Fibroblast of lung (primary cell): ENCODE results near the gene MLKL. TPM values are rescaled to one million over a fixed set of nuclear protein-coding genes. Genes with fewer than 3 reads are reported as not detected.

ENCODE experiments used
- DNase-seq, 2 donors: peaks; one replicate each; pipeline versions ENCODE4 v3.0.0 to v3.0.0-alpha.2; 2010; ENCODE audit warnings: low read depth in 2 of 2
- H2AFZ ChIP-seq: 2 replicates; pipeline ENCODE4 v1.5.1; 2012; ENCODE audit warnings: low read length, control low read depth, inconsistent platforms
- H3K27ac ChIP-seq: 2 replicates; pipeline ENCODE4 v1.5.1; 2011; ENCODE audit warnings: low read length, control low read depth; ENCODE audit not compliant: insufficient read depth
- H3K27me3 ChIP-seq: 2 replicates; pipeline ENCODE4 v1.5.1; 2011; ENCODE audit warnings: mild to moderate bottlenecking, low read length; ENCODE audit not compliant: control insufficient read depth, insufficient read depth
- H3K36me3 ChIP-seq: 2 replicates; pipeline ENCODE4 v1.5.1; 2011; ENCODE audit warnings: low read length; ENCODE audit not compliant: control insufficient read depth, insufficient read depth
- H3K4me1 ChIP-seq: 2 replicates; pipeline ENCODE4 v1.5.1; 2011; ENCODE audit warnings: low read length; ENCODE audit not compliant: control insufficient read depth, insufficient read depth; ENCODE audit errors: extremely low read depth
- H3K4me2 ChIP-seq: 2 replicates; pipeline ENCODE4 v1.5.1; 2011; ENCODE audit warnings: low read length, control low read depth; ENCODE audit not compliant: insufficient read depth; ENCODE audit errors: extremely low read depth
- H3K4me3 ChIP-seq, 4 experiments: fragments of 200-600 bp in 1 of 4; sonication (generic) in 1 of 4; replicated peaks in 1 of 4; 2 replicates each; pipeline ENCODE4 v1.5.1; 2011 to 2016; ENCODE audit warnings: low read length in 4 of 4, low read depth in 3 of 4, mild to moderate bottlenecking in 3 of 4, control low read depth in 2 of 4, inconsistent platforms in 1 of 4, mixed read lengths in 1 of 4; ENCODE audit not compliant: insufficient read depth in 1 of 4; ENCODE audit errors: control extremely low read depth in 1 of 4
- H3K79me2 ChIP-seq: 2 replicates; pipeline ENCODE4 v1.5.1; 2012; ENCODE audit warnings: mild to moderate bottlenecking, low read length, inconsistent platforms; ENCODE audit not compliant: control insufficient read depth, insufficient read depth
- H3K9ac ChIP-seq: 2 replicates; pipeline ENCODE4 v1.5.1; 2011; ENCODE audit warnings: mild to moderate bottlenecking, low read length, control low read depth; ENCODE audit not compliant: insufficient read depth
- H3K9me3 ChIP-seq: 2 replicates; pipeline ENCODE4 v1.5.1; 2012; ENCODE audit warnings: low read depth, low read length; ENCODE audit not compliant: control insufficient read depth, insufficient read depth
- H4K20me1 ChIP-seq: 2 replicates; pipeline ENCODE4 v1.5.1; 2011; ENCODE audit warnings: low read length; ENCODE audit not compliant: control insufficient read depth, insufficient read depth; ENCODE audit errors: extremely low read depth
- CTCF ChIP-seq, 2 donors: IDR thresholded peaks in 1 of 2; conservative IDR thresholded peaks in 1 of 2; 1 replicate in 1 of 2; 2 replicates in 1 of 2; pipeline ENCODE4 v1.5.1; 2011 to 2012; ENCODE audit warnings: low read length in 2 of 2, control low read depth in 1 of 2, inconsistent platforms in 1 of 2, low read depth in 1 of 2, mild to moderate bottlenecking in 1 of 2
- EZH2 ChIP-seq: IDR thresholded peaks from 2 replicates; pipeline ENCODE4 v1.5.1; 2012; ENCODE audit warnings: low read length, control low read depth, mild to moderate bottlenecking; ENCODE audit errors: missing control alignments
- polyA plus RNA-seq, 2 donors: library from polyadenylated mRNA; depleted of rRNA in 1 of 2; stranded (reverse) in 1 of 2; unstranded in 1 of 2; fragments of >200 nt; gene quantifications; 2 replicates each; pipeline ENCODE4 v1.2.1, GENCODE V29; 2011 to 2012; ENCODE audit warnings: missing spikeins in 1 of 2
- total RNA-seq: library from RNA; depleted of rRNA; stranded (reverse); fragments of >200 nt; gene quantifications from 2 replicates; pipeline ENCODE4 v1.2.1, GENCODE V29; 2014

MLKL gene
- total and polyA plus RNA-seq, 2 donors (not counting 1 experiment from before 2014, with no cell fraction given) = 4.8 to 5.8 TPM

GRCh38 chr16:74738816-74739215, 38.2 kb upstream of the MLKL start:
- no peak overlapping the region for H3K27ac ChIP-seq
- no peak overlapping the region for H3K9ac ChIP-seq
- DNase-seq = no peak
- no peaks in the 10 kb centered on the region for H4K20me1 ChIP-seq
- no peak overlapping the region for H3K4me3 ChIP-seq
- H3K4me1 ChIP-seq = peaks cover 7% of the 10 kb centered on the region
- no peak for TF ChIP-seq CTCF (conservative IDR thresholded peaks at IDR 0.05 in 1 of 2, IDR thresholded peaks at IDR 0.05 in 1 of 2; ENCODE audit: low read depth in 1 of 2, low read length in 2 of 2)
- TF ChIP-seq EZH2 = no peak
- H3K79me2 ChIP-seq = no peaks in the 10 kb centered on the region
- H3K36me3 ChIP-seq = no peaks in the 10 kb centered on the region
- H3K27me3 ChIP-seq = peaks cover 10% of the 10 kb centered on the region
- no peak overlapping the region for H3K4me2 ChIP-seq
- H3K9me3 ChIP-seq = no peaks in the 10 kb centered on the region
- no peak overlapping the region for H2AFZ ChIP-seq

GRCh38 chr16:74738113-74738541, 37.5 kb upstream of the MLKL start:
- peak in 1 of 2 donors; percentile 31 for DNase-seq

GRCh38 chr16:74737521-74737920, 36.9 kb upstream of the MLKL start:
- no peak for DNase-seq
- TF ChIP-seq CTCF (conservative IDR thresholded peaks at IDR 0.05 in 1 of 2, IDR thresholded peaks at IDR 0.05 in 1 of 2; ENCODE audit: low read depth in 1 of 2, low read length in 2 of 2) (no peak), EZH2 (no peak)

More at GRCh38 chr16:74738113-74738541, 37.5 kb upstream of the MLKL start:
- Histone ChIP-seq H3K4me1 (peaks cover 2% of the 10 kb centered on the region), H3K36me3 (no peaks in the 10 kb centered on the region), H3K27me3 (peaks cover 10% of the 10 kb centered on the region), H3K27ac (no peak overlapping the region), H3K4me2 (no peak overlapping the region), H4K20me1 (no peaks in the 10 kb centered on the region), H3K79me2 (no peaks in the 10 kb centered on the region), H3K9ac (no peak overlapping the region), H2AFZ (no peak overlapping the region), H3K9me3 (no peaks in the 10 kb centered on the region), H3K4me3 (no peak overlapping the region)
- no peak for TF ChIP-seq CTCF (conservative IDR thresholded peaks at IDR 0.05 in 1 of 2, IDR thresholded peaks at IDR 0.05 in 1 of 2; ENCODE audit: low read depth in 1 of 2, low read length in 2 of 2)
- no peak for TF ChIP-seq EZH2

More at GRCh38 chr16:74737521-74737920, 36.9 kb upstream of the MLKL start:
- Histone ChIP-seq H3K4me1 (peaks cover 2% of the 10 kb centered on the region), H3K27ac (no peak overlapping the region), H3K4me2 (no peak overlapping the region), H2AFZ (no peak overlapping the region), H3K9me3 (no peaks in the 10 kb centered on the region), H3K4me3 (no peak overlapping the region), H4K20me1 (no peaks in the 10 kb centered on the region), H3K79me2 (no peaks in the 10 kb centered on the region), H3K36me3 (no peaks in the 10 kb centered on the region), H3K27me3 (peaks cover 13% of the 10 kb centered on the region), H3K9ac (no peak overlapping the region)
